ENCODE data around the gene CDH2. TPM values are rescaled to one million over a fixed set of nuclear protein-coding genes. Genes with fewer than 3 reads are reported as not detected.

The CDH2 gene
- total and polyA plus RNA-seq, 10 donors, result 0.96 to 40.2 (median 24.6) TPM

DNA sequence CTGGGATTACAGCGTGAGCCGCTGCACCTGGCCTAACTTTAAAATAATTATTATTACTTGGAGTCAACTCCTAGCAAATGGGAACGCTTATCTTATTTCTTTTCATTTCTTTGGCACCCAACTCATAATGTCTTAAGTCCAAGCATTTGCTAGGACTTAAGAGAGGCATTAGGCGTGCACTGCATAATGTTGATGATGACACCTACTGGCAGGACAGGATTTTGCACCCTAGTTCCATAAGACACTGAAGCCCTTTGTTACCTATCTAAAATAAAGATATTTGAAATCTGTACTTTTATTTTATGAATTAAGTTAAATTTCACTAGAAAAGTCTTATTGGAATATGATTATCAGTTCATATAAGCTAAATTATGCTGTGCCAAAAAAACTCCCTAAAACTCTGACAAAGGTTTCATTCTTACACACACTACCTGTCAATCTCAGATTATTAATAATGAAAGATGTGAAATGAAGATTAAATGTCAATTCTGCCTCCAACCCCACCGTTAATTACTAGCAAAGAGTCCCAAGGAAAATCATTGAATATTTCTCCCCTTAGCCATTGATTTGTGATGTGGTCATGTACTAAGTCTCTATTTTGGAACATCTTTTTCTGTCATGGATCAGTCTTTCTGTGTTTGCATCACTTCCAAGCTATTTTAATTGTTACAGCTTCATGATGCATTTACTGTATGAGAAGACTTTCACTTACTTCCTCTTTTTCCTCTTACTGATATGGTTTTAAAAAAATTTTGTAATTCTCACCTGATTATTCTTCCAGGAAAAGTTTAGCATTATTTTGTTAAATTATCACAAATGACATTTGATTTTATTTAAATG, 12.7 kb upstream of the CDH2 start:
- no peak for DNase-seq
- 65 to 71% (median 68%) methylated on average over 5 of the region's 5 CpGs for WGBS, 5 donors

DNA sequence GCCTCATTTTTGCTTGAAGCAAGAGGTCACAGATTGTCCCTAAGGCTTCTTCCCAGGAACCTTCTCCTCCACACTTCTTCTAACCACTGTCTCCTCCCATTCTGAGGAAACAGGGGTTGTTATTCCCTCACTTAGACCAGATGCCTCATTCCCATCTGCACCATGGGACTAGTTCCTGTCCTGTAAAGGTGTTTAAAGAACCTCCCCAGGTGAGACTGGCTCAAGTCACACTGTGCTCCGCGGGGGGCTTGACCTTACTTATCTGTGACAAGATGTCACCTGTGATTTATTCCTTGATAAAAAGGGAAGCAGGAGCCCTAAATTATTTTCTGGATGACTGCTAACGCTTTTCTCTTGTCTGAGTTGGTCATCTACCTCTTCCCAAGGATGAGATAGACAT, 8.2 kb upstream of the CDH2 start:
- TF ChIP-seq POLR2A (IDR thresholded peaks at IDR 0.05), result no peak
- no peak for TF ChIP-seq POLR2AphosphoS5 (IDR thresholded peaks at IDR 0.05)
- TF ChIP-seq, protein P1, sequence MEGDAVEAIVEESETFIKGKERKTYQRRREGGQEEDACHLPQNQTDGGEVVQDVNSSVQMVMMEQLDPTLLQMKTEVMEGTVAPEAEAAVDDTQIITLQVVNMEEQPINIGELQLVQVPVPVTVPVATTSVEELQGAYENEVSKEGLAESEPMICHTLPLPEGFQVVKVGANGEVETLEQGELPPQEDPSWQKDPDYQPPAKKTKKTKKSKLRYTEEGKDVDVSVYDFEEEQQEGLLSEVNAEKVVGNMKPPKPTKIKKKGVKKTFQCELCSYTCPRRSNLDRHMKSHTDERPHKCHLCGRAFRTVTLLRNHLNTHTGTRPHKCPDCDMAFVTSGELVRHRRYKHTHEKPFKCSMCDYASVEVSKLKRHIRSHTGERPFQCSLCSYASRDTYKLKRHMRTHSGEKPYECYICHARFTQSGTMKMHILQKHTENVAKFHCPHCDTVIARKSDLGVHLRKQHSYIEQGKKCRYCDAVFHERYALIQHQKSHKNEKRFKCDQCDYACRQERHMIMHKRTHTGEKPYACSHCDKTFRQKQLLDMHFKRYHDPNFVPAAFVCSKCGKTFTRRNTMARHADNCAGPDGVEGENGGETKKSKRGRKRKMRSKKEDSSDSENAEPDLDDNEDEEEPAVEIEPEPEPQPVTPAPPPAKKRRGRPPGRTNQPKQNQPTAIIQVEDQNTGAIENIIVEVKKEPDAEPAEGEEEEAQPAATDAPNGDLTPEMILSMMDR (IDR thresholded peaks at IDR 0.05 in 8 of 11, conservative IDR thresholded peaks at IDR 0.05 in 3 of 11), result no peak
- Histone ChIP-seq H3K27me3 (replicated peaks in 1 of 7) (peaks cover 0 to 5% (median 0%) of the 10 kb centered on the region in 7 donors), H3K4me3 (no peak overlapping the region), H3K36me3 (no peaks in the 10 kb centered on the region), H3K4me1 (no peaks in the 10 kb centered on the region), H3K9me3 (no peaks in the 10 kb centered on the region), H3K27ac (no peak overlapping the region)
- intact Hi-C loops (cut with DNase I; ENCODE audit: low total_unique reads), result no loop called here
- DNase-seq, result no peak
- WGBS, 5 donors, result 67 to 86% (median 80%) methylated on average over 3 of the region's 3 CpGs

More for the DNA sequence above, 12.7 kb upstream of the CDH2 start:
- Histone ChIP-seq H3K27ac (no peak overlapping the region), H3K4me3 (no peak overlapping the region), H3K36me3 (no peaks in the 10 kb centered on the region), H3K4me1 (no peaks in the 10 kb centered on the region), H3K9me3 (no peaks in the 10 kb centered on the region), H3K27me3 (replicated peaks in 1 of 7) (no peaks in the 10 kb centered on the region)
- TF ChIP-seq, protein P1 (IDR thresholded peaks at IDR 0.05 in 8 of 11, conservative IDR thresholded peaks at IDR 0.05 in 3 of 11), result peak in 10 of 11 experiments; percentile 9 to 69 (median 46)
- no peak for TF ChIP-seq POLR2AphosphoS5 (IDR thresholded peaks at IDR 0.05)
- intact Hi-C loops (cut with DNase I; ENCODE audit: low total_unique reads), result no loop called here

DNA sequence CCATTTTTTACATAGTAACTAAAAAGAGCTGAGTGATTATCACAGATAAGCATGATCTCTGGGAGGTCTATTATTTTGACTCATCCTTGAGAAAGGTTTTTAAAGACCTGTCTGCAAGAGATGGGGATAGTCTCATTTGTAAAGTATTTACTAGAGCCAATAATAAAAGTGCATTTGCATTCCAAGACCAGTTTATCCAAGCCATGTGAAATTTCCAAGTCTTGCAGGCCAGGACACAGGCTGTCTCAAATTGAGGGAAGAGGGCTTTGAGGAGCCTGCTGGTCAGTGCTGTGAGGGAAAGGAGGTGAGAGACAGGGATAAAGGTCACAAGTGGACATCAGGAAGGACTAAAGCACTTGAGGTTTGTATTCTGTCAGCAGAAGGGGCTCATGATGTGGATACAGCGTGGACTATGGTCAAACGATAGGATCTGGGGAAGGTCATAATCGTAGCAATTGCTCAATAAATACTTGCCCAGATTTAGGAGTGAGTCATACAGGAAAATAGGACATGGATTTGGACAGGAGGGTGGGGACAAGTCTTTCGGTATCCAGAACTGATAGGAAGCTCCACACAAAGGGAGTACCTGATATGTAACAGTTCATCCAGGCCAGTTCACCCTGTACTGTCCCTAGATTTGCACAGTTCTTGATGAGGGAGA, 6.6 kb upstream of the CDH2 start:
- intact Hi-C loops (cut with DNase I; ENCODE audit: low total_unique reads), result no loop called here
- 56 to 80% (median 69%) methylated on average over 4 of the region's 4 CpGs for WGBS, 5 donors

More for the DNA sequence above, 6.6 kb upstream of the CDH2 start:
- Histone ChIP-seq H3K36me3 (no peaks in the 10 kb centered on the region), H3K4me3 (no peak overlapping the region), H3K9me3 (no peaks in the 10 kb centered on the region), H3K4me1 (peaks cover 0 to 2% (median 0%) of the 10 kb centered on the region in 6 donors), H3K27me3 (replicated peaks in 1 of 7) (peaks cover 0 to 17% (median 0%) of the 10 kb centered on the region in 7 donors), H3K27ac (no peak overlapping the region)
- DNase-seq, result no peak
- TF ChIP-seq, protein P1 (IDR thresholded peaks at IDR 0.05 in 8 of 11, conservative IDR thresholded peaks at IDR 0.05 in 3 of 11), result no peak
- TF ChIP-seq POLR2A (IDR thresholded peaks at IDR 0.05), result no peak
